Measurements from ENCODE around the gene CEP41. TPM values are rescaled to one million over a fixed set of nuclear protein-coding genes. Genes with fewer than 3 reads are reported as not detected.

Gene CEP41, protein sequence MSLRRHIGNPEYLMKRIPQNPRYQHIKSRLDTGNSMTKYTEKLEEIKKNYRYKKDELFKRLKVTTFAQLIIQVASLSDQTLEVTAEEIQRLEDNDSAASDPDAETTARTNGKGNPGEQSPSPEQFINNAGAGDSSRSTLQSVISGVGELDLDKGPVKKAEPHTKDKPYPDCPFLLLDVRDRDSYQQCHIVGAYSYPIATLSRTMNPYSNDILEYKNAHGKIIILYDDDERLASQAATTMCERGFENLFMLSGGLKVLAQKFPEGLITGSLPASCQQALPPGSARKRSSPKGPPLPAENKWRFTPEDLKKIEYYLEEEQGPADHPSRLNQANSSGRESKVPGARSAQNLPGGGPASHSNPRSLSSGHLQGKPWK
- total RNA-seq (10 to 100 TPM; 59.0 to 91.6 TPM), polyA plus RNA-seq (ENCODE audit: insufficient read depth, low read depth, low replicate concordance) (209 TPM)
- long read RNA-seq, donor 1, full-length matches to known transcripts: 11 of 11 reads
- long read RNA-seq, donor 1, partial matches to known transcripts: 0 of 11 reads
- long read RNA-seq, donor 1, other reads (novel, unspliced or antisense): 0 of 11 reads
- long read RNA-seq, donor 2, full-length matches to known transcripts: 6 of 6 reads
- long read RNA-seq, donor 2, partial matches to known transcripts: 0 of 6 reads
- long read RNA-seq, donor 2, other reads (novel, unspliced or antisense): 0 of 6 reads

DNA sequence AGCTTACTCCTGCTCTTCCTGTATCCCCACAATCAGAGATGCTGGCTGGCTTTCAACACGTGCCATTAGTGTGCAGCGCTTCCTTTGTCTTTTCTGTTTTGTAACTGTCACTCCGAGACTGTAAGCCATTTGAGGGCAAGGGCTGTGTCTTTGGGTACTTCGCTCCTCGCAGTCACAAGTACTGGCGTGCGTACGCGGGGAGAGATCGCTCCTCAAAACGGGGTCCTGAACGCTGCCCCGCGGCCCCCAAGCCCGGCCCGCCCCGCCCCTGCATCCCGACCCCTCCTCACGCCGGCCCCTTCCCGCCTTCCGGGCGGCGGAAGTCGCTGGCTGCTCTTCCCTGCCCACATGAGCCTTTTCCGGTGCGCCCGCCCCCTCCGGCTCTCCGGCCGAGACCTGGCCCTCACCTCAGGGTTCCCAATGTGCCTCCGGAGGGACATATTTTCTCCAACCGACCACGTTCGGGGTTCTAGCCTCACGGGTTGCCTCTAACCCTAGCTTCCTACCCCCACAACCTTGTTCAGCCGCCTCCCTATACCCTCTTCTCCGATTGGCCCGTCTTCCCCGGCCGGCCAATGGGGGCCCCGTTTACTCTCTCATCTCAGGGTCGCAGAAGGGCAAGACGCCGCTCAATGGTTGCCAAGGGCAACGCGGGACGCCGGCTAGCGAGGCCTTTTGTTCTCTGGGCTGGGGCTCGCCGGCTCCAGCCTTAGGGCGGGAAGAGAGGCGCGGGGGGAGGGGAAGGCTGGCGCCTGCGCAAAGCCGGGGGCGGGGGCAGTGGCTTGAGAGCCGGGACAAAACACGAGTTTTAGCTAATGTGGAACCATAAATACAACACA is at the start of gene CEP41:
Gene CEP41, minus strand, starts transcription at position 490 of the 839 bp plus-strand sequence. Its CDS starts 50 bp downstream, at position 440.
- no peaks in the 10 kb centered on the region for H3K36me3 ChIP-seq (ENCODE audit: low read depth, missing control alignments)
- H3K9me3 ChIP-seq: no peaks in the 10 kb centered on the region
- peak within 1 kb of the TSS; percentile 68 to 91 for H3K4me3 ChIP-seq
- no peaks in the 10 kb centered on the region for H3K27me3 ChIP-seq
- peak; percentile 99 for DNase-seq
- peaks cover 17% of the 10 kb centered on the region for H3K4me1 ChIP-seq
- WGBS, 2 donors: 1 to 3% methylated on average over 56 to 59 of the region's 61 CpGs
- H3K27ac ChIP-seq: peak within 1 kb of the TSS; percentile 89 to 96
- TF ChIP-seq POLR2A (IDR thresholded peaks at IDR 0.05) (no peak), CTCF (IDR thresholded peaks at IDR 0.05) (no peak)
- intact Hi-C loops (cut with DNase I; ENCODE audit: low total_unique reads): no loop called here

DNA sequence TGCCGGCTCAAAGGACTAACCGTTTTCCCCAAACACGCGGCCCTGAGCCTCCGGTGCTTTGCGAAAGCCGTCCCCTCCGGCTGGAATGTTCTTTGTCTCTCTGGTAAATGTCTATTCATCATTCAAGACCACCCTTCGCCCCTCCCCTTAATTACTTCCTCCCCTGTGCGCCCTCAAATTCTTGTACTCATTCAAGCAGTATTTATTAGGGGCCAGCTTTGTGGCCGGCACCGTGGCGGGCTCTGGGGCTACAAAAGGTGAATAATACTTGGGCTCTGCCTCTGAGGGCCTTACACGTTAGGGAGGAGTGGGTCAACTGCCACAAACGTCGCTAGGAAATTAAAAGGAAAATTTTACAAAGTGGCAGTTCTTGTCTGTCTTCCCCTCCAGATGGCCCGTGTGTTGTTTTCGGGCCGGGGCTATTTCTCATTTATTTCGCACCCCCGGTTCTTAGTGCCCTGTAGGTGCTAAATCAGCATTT is 49.5 kb upstream of the CEP41 start:
- intact Hi-C loops (cut with DNase I; ENCODE audit: low total_unique reads): loop anchor here (10.0 kb wide), 1 partner anchor 216 kb away; no protein-coding TSS in a partner anchor
- 40 to 47% methylated on average over 21 of the region's 21 CpGs for WGBS, 2 donors
- DNase-seq: no peak
- Histone ChIP-seq H3K4me1 (peaks cover 32% of the 10 kb centered on the region), H3K4me3 (peak overlapping the region; percentile 46 to 59), H3K9me3 (no peaks in the 10 kb centered on the region), H3K27ac (no peak overlapping the region), H3K27me3 (no peaks in the 10 kb centered on the region), H3K36me3 (ENCODE audit: low read depth, missing control alignments) (no peaks in the 10 kb centered on the region)
- TF ChIP-seq CTCF (IDR thresholded peaks at IDR 0.05): no peak
- no peak for TF ChIP-seq POLR2A (IDR thresholded peaks at IDR 0.05)

DNA sequence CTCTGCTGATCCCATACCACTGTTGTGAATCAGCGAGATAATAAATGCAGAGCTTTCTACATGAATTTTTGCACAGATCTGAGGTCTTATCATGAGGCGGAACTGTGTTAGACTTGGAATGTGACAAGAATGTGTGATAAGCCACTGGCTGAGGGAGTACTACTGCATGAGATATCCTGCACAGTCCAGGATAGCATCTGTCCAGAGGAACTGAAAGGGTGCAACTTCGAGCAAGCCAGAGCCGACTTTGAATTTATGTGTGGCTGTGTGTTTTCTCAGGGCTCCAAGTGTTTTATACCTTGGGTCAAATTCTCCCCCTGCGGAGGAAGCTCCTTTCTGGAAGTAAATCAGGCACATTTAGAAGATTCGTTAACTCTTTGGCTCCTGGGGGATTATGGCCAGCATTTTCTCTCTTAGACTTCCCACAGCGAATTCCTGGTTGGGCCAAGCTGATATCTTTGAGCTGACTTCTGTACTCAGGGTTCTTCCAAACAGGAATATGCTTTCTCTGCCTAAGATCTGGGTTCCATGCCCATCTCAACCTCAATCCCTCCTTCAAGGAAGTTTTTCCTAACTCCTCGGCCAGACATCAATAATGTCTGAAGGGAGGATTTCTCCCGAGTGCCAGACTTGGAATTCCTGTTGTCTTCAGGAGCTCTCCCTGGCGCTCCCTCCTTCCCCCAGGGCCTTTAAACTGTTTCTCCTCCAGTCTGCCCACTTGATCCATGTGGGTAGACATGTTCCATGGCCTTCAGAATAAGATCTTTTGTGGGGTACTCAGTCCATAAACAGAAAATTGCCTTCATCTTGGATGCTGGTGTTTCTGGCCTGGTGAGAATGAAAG is 48.5 kb upstream of the CEP41 start:
- intact Hi-C loops (cut with DNase I; ENCODE audit: low total_unique reads): no loop called here
- Histone ChIP-seq H3K9me3 (no peaks in the 10 kb centered on the region), H3K4me3 (no peak overlapping the region), H3K4me1 (peaks cover 25% of the 10 kb centered on the region), H3K27me3 (no peaks in the 10 kb centered on the region), H3K27ac (no peak overlapping the region), H3K36me3 (ENCODE audit: low read depth, missing control alignments) (no peaks in the 10 kb centered on the region)
- WGBS, 2 donors: 46 to 58% methylated on average over 10 of the region's 10 CpGs
- TF ChIP-seq POLR2A (IDR thresholded peaks at IDR 0.05): no peak
- TF ChIP-seq CTCF (IDR thresholded peaks at IDR 0.05): no peak
- no peak for DNase-seq
